Stimulated activated CD4-positive, alpha-beta T cell treated with anti-CD3 and anti-CD28 coated beads, Interleukin-1b, Interleukin-23, amount 100 ng/mL, for 1 hour (primary cell): Measurements from ENCODE around the gene ADNP.
"Not testable (repeated sequence)": the region's sequence is repeated elsewhere in the genome, so short reads cannot be mapped to it uniquely, and the experiment has no call there.

ENCODE experiments used
- DNase-seq, 2 donors: peaks; one replicate each; pipeline ENCODE4 v3.0.0-alpha.2; 2020; ENCODE audit warnings: low read depth in 2 of 2

ADNP gene

GRCh38 chr20:50903353-50904051 is 27.7 kb downstream of the ADNP start:
- DNase-seq = no peak

GRCh38 chr20:50901301-50901700 is 29.9 kb downstream of the ADNP start:
- no peak for DNase-seq

- DNase-seq = no peak
Measured at GRCh38 chr20:50900261-50900660, 31.0 kb downstream of the ADNP start.

GRCh38 chr20:50898475-50898874 is 32.8 kb downstream of the ADNP start:
- no peak for DNase-seq

GRCh38 chr20:50895111-50895830 is 36.0 kb downstream of the ADNP start:
- DNase-seq = no peak

GRCh38 chr20:50893620-50894019 is 37.6 kb downstream of the ADNP start:
- DNase-seq = no peak

GRCh38 chr20:50892394-50892793 is 38.8 kb downstream of the ADNP start:
- DNase-seq = no peak

- no peak for DNase-seq
Measured at GRCh38 chr20:50891138-50891537, 40.1 kb downstream of the ADNP start.

GRCh38 chr20:50887576-50887975 is 43.7 kb downstream of the ADNP start:
- no peak for DNase-seq

- no peak for DNase-seq
Measured at GRCh38 chr20:50886184-50886790, 45.0 kb downstream of the ADNP start.

GRCh38 chr20:50885781-50886180 is 45.5 kb downstream of the ADNP start:
- no peak for DNase-seq

- no peak for DNase-seq
Measured at GRCh38 chr20:50885068-50885467, 46.2 kb downstream of the ADNP start.

GRCh38 chr20:50883856-50884255 is 47.4 kb downstream of the ADNP start:
- DNase-seq = no peak

GRCh38 chr20:50881759-50882424 is 49.3 kb downstream of the ADNP start:
- DNase-seq = not testable (repeated sequence)

- no peak for DNase-seq
Measured at GRCh38 chr20:50879649-50880550, 51.3 kb downstream of the ADNP start.

- no peak for DNase-seq
Measured at GRCh38 chr20:50877232-50877743, 53.9 kb downstream of the ADNP start.

- DNase-seq = no peak
Measured at GRCh38 chr20:50876816-50877215, 54.4 kb downstream of the ADNP start.

GRCh38 chr20:50876063-50876685 is 55.1 kb downstream of the ADNP start:
- DNase-seq = no peak

- no peak for DNase-seq
Measured at GRCh38 chr20:50874758-50875665, 56.2 kb downstream of the ADNP start.
